Left ventricle myocardium inferior (tissue), 1 donor: Measurements from ENCODE around the gene METTL2A. TPM values are rescaled to one million over a fixed set of nuclear protein-coding genes. Genes with fewer than 3 reads are reported as not detected.
"Not testable (repeated sequence)": the region's sequence is repeated elsewhere in the genome, so short reads cannot be mapped to it uniquely, and the experiment has no call there.

ENCODE experiments used
- DNase-seq: peaks from one replicate; pipeline ENCODE4 v3.0.0-alpha.2; 2020
- H3K27ac ChIP-seq: fragments of 200-600 bp; replicated peaks from 2 replicates; pipeline ENCODE4 v1.8.0; 2021
- H3K27me3 ChIP-seq: fragments of 200-600 bp; 2 replicates; pipeline ENCODE4 v1.8.0; 2021; ENCODE audit warnings: low read depth
- H3K36me3 ChIP-seq: fragments of 200-600 bp; 2 replicates; pipeline ENCODE4 v1.8.0; 2021
- H3K4me1 ChIP-seq: fragments of 200-600 bp; 2 replicates; pipeline ENCODE4 v1.8.0; 2021
- H3K4me3 ChIP-seq: fragments of 200-600 bp; 2 replicates; pipeline ENCODE4 v1.8.0; 2021; ENCODE audit warnings: mild to moderate bottlenecking, moderate library complexity
- H3K9me3 ChIP-seq: fragments of 200-600 bp; replicated peaks from 2 replicates; pipeline ENCODE4 v1.8.0; 2021
- CTCF ChIP-seq: fragments of 200-600 bp; IDR thresholded peaks from 2 replicates; pipeline ENCODE4 v1.8.0; 2021; ENCODE audit warnings: antibody characterized with exemption, mild to moderate bottlenecking, borderline replicate concordance
- intact Hi-C: fragments of 100-400 bp; cut with micrococcal nuclease; formaldehyde crosslinking; loops from one replicate; pipeline ENCODE4 v1.11.0; 2022
- total RNA-seq: library from RNA; stranded (reverse); fragmentation: NEBNext Ultra II Directional; extraction: Animal tissue kit (Norgen Biotek cat#: 25700); gene quantifications from one replicate; pipeline ENCODE4 v1.2.1, GENCODE V29; 2021
- donor health status: DM: no; HTN: yes; CAD: no; lungs with severe emphysema.

Gene METTL2A
- total RNA-seq, 1 donor from 2014 or later = 14.9 TPM

- H3K27ac ChIP-seq = no peak overlapping the region
- no peak for TF ChIP-seq CTCF
Measured at GRCh38 chr17:62398891-62399290, 24.8 kb upstream of the METTL2A start.

GRCh38 chr17:62405451-62405850, 18.2 kb upstream of the METTL2A start:
- no peak for TF ChIP-seq CTCF
- Histone ChIP-seq H3K4me1 (no peaks in the 10 kb centered on the region), H3K36me3 (no peaks in the 10 kb centered on the region), H3K27ac (no peak overlapping the region), H3K4me3 (no peak overlapping the region), H3K9me3 (peaks cover 11% of the 10 kb centered on the region), H3K27me3 (peaks cover 54% of the 10 kb centered on the region)
- intact Hi-C loops = no loop called here
- DNase-seq = no peak

More at GRCh38 chr17:62398891-62399290, 24.8 kb upstream of the METTL2A start:
- H3K27me3 ChIP-seq = peaks cover 14% of the 10 kb centered on the region
- H3K9me3 ChIP-seq = peaks cover 14% of the 10 kb centered on the region
- no peak overlapping the region for H3K4me3 ChIP-seq
- no peak for DNase-seq
- no peaks in the 10 kb centered on the region for H3K36me3 ChIP-seq
- no peaks in the 10 kb centered on the region for H3K4me1 ChIP-seq
- intact Hi-C loops = no loop called here

- H3K36me3 ChIP-seq, H3K27ac ChIP-seq, intact Hi-C loops, H3K9me3 ChIP-seq, H3K4me3 ChIP-seq, H3K4me1 ChIP-seq, DNase-seq: not testable (repeated sequence)
- peaks cover 33% of the 10 kb centered on the region for H3K27me3 ChIP-seq
Measured at GRCh38 chr17:62413090-62413489, 10.6 kb upstream of the METTL2A start.

- intact Hi-C loops, H3K27ac ChIP-seq: not testable (repeated sequence)
- H3K36me3 ChIP-seq = peaks cover 36% of the 10 kb centered on the region
Measured at GRCh38 chr17:62426214-62426613, 2.5 kb downstream of the METTL2A start.

GRCh38 chr17:62435251-62435650, 11.6 kb downstream of the METTL2A start:
- H3K4me3 ChIP-seq, H3K27me3 ChIP-seq, DNase-seq, H3K4me1 ChIP-seq, H3K9me3 ChIP-seq, H3K27ac ChIP-seq, intact Hi-C loops: not testable (repeated sequence)
- H3K36me3 ChIP-seq = peaks cover 50% of the 10 kb centered on the region

More at GRCh38 chr17:62426214-62426613, 2.5 kb downstream of the METTL2A start:
- H3K9me3 ChIP-seq, H3K4me3 ChIP-seq, DNase-seq, H3K27me3 ChIP-seq: not testable (repeated sequence)
- peaks cover 24% of the 10 kb centered on the region for H3K4me1 ChIP-seq

- H3K4me1 ChIP-seq, H3K27me3 ChIP-seq, H3K27ac ChIP-seq, H3K4me3 ChIP-seq, DNase-seq, intact Hi-C loops, H3K9me3 ChIP-seq: not testable (repeated sequence)
- H3K36me3 ChIP-seq = peaks cover 74% of the 10 kb centered on the region
Measured at GRCh38 chr17:62441181-62441580, 17.5 kb downstream of the METTL2A start.

- Histone ChIP-seq H3K9me3 (no peaks in the 10 kb centered on the region), H3K27me3 (no peaks in the 10 kb centered on the region), H3K27ac (no peak overlapping the region), H3K4me1 (no peaks in the 10 kb centered on the region), H3K4me3 (no peak overlapping the region), H3K36me3 (peaks cover 89% of the 10 kb centered on the region)
- no peak for DNase-seq
- no peak for TF ChIP-seq CTCF
- intact Hi-C loops = no loop called here
Measured at GRCh38 chr17:62444063-62444462, 20.4 kb downstream of the METTL2A start.

GRCh38 chr17:62445791-62446190, 22.1 kb downstream of the METTL2A start:
- H3K9me3 ChIP-seq, intact Hi-C loops, DNase-seq, H3K27ac ChIP-seq, H3K4me1 ChIP-seq, H3K27me3 ChIP-seq, H3K4me3 ChIP-seq: not testable (repeated sequence)
- peaks cover 88% of the 10 kb centered on the region for H3K36me3 ChIP-seq

GRCh38 chr17:62452195-62452594, 28.5 kb downstream of the METTL2A start:
- H3K27me3 ChIP-seq, DNase-seq, H3K9me3 ChIP-seq, intact Hi-C loops, H3K4me1 ChIP-seq, H3K27ac ChIP-seq, H3K4me3 ChIP-seq: not testable (repeated sequence)
- H3K36me3 ChIP-seq = peaks cover 27% of the 10 kb centered on the region

- peaks cover 18% of the 10 kb centered on the region for H3K36me3 ChIP-seq
- H3K27ac ChIP-seq, H3K4me1 ChIP-seq, H3K27me3 ChIP-seq, H3K4me3 ChIP-seq, DNase-seq, H3K9me3 ChIP-seq, intact Hi-C loops: not testable (repeated sequence)
Measured at GRCh38 chr17:62453041-62453440, 29.3 kb downstream of the METTL2A start.

- H3K27ac ChIP-seq, intact Hi-C loops, H3K4me3 ChIP-seq, H3K4me1 ChIP-seq, H3K27me3 ChIP-seq, DNase-seq, H3K9me3 ChIP-seq: not testable (repeated sequence)
- H3K36me3 ChIP-seq = peaks cover 12% of the 10 kb centered on the region
Measured at GRCh38 chr17:62453656-62454055, 30.0 kb downstream of the METTL2A start.

- intact Hi-C loops, H3K36me3 ChIP-seq, H3K4me1 ChIP-seq: not testable (repeated sequence)
Measured at GRCh38 chr17:62454111-62454510, 30.4 kb downstream of the METTL2A start.

More at GRCh38 chr17:62454111-62454510, 30.4 kb downstream of the METTL2A start:
- not testable (repeated sequence) for H3K4me3 ChIP-seq, H3K27ac ChIP-seq, H3K9me3 ChIP-seq, DNase-seq, H3K27me3 ChIP-seq
